OCI-LY1 (cell line): Measurements from ENCODE around the gene DIS3L.

ENCODE experiments used
- EZH2 ChIP-seq: fragments of 200-600 bp; sonication (generic), shearing (Covaris generic); IDR thresholded peaks from 2 replicates; pipeline ENCODE4 v1.8.0; 2017; ENCODE audit warnings: borderline replicate concordance, mixed run types, mild to moderate bottlenecking, antibody characterized with exemption, low read length, moderate library complexity, mixed read lengths
- TF ChIP-seq, protein P1 (sequence below): fragments of 200-600 bp; sonication (generic), shearing (Covaris generic); IDR thresholded peaks from 2 replicates; pipeline ENCODE4 v1.5.1; 2017; ENCODE audit warnings: mild to moderate bottlenecking, antibody characterized with exemption, low read length, moderate library complexity, mixed read lengths

DNA sequence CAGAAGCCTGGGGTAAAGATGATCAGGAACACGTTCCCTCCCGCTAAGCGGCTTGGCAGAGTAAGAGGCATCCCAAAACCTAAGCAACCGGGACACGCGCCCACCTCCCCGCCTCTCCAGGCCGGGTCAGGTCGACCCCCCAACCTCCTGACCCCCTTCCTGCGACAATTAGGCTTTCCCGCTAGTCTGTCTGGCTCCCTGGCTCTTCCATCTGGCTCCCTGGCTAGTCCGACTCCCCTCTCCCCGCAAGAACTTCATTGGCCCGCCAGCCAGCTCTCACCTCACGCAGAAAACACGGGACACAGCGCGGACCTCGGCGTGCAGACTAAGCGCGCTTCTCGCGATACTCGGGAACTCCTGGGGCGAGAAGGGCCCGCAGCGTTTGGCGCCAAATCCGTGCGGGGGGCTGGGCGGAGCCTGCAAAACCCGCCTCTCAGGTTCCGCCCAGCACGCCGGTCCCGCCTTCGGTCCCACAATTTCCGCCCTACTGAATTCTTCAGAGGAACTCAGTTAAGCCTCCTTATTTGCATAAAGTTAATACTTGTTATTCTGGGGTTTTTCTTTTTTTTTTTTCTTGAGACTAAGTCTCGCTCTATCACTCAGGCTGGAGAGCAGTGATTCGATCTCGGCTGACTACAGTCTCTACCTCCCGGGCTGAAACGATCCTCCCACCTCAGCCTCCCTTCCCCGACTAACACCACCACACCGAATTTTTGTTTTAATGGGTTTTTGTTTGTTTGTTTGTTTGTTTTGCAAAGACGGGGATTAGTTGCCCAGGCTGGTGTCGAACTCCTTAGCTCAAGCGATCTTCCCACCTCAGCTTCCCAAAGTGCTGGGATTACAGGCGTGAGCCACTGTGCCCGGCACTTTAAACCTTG lies 63.2 kb downstream of the DIS3L start, which contains the start of gene TIPIN:
- TF ChIP-seq, protein P1, sequence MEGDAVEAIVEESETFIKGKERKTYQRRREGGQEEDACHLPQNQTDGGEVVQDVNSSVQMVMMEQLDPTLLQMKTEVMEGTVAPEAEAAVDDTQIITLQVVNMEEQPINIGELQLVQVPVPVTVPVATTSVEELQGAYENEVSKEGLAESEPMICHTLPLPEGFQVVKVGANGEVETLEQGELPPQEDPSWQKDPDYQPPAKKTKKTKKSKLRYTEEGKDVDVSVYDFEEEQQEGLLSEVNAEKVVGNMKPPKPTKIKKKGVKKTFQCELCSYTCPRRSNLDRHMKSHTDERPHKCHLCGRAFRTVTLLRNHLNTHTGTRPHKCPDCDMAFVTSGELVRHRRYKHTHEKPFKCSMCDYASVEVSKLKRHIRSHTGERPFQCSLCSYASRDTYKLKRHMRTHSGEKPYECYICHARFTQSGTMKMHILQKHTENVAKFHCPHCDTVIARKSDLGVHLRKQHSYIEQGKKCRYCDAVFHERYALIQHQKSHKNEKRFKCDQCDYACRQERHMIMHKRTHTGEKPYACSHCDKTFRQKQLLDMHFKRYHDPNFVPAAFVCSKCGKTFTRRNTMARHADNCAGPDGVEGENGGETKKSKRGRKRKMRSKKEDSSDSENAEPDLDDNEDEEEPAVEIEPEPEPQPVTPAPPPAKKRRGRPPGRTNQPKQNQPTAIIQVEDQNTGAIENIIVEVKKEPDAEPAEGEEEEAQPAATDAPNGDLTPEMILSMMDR: no peak
- TF ChIP-seq EZH2: no peak
